ENCODE measurements around the gene SETD7. TPM values are rescaled to one million over a fixed set of nuclear protein-coding genes. Genes with fewer than 3 reads are reported as not detected.

Gene SETD7
- polyA plus RNA-seq, 3 donors: 14.1 to 16.8 (median 15.4) TPM

DNA sequence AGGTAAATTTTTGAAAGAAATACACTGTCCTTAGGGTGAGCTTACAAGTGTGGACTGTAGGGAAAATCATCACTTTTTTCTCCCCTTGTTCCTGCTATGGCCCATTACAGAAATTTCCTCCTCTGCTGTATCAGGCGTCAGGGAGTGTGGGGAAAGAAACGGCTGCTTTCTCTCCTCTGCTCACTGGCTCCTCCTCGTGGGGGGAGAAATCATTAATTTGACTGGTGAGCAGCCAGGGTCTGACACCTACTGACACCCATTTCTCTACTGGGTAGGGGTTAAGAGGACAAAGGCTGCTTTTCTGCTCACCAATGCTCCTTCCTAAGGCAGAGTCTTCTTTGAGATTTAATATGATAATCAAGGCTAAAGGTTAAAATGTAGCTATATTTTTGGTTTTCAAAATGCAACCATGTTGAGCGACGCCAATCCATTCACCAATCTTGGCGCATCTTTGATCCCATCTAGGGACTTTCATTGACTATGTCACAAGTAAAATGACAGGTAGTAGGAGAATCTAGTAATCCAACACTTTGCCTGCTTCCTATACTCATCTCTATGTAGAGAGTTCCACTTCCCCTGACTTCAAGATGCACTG lies 25.1 kb downstream of the SETD7 start:
- Histone ChIP-seq H3K36me3 (replicated peaks in 1 of 2; ENCODE audit: control insufficient read depth in 1 of 2, insufficient read depth in 2 of 2, low read length in 2 of 2) (peaks cover 41 to 78% of the 10 kb centered on the region in 2 donors), H3K27me3 (ENCODE audit: control insufficient read depth in 2 of 2, insufficient read depth in 2 of 2, low read length in 2 of 2) (no peaks in the 10 kb centered on the region), H3K4me1 (ENCODE audit: control insufficient read depth in 1 of 2, insufficient read depth in 2 of 2, low read length in 2 of 2) (peaks cover 9 to 12% of the 10 kb centered on the region in 2 donors), H3K4me2 (replicated peaks; ENCODE audit: extremely low read depth, low read length, poor library complexity, severe bottlenecking) (no peak overlapping the region), H3K9ac (ENCODE audit: insufficient read depth, low read length, poor library complexity, severe bottlenecking) (no peak overlapping the region), H3K27ac (ENCODE audit: low read depth in 1 of 2, low read length in 2 of 2) (peak overlapping the region in 1 of 2 donors; percentile 34), H3K9me3 (replicated peaks in 1 of 2; ENCODE audit: control insufficient read depth in 1 of 2, insufficient read depth in 1 of 2, low read length in 2 of 2) (no peaks in the 10 kb centered on the region), H4K20me1 (ENCODE audit: insufficient read depth, low read length) (peaks cover 59% of the 10 kb centered on the region), H3K79me2 (ENCODE audit: insufficient read depth, low read length) (peaks cover 21% of the 10 kb centered on the region), H3K4me3 (replicated peaks in 1 of 3; ENCODE audit: low read depth in 2 of 3, low read length in 3 of 3) (no peak overlapping the region), H2AFZ (ENCODE audit: insufficient read depth, low read depth, low read length, poor library complexity, severe bottlenecking) (no peak overlapping the region)
- Mint-ChIP-seq H3K4me3 (no peak overlapping the region), H3K9me3 (no peaks in the 10 kb centered on the region), H3K36me3 (peaks cover 49 to 70% of the 10 kb centered on the region in 2 donors), H3K27me3 (ENCODE audit: low read depth in 3 of 3) (peaks cover 0 to 2% (median 0%) of the 10 kb centered on the region in 3 donors), H3K27ac (peak overlapping the region in 2 of 7 donors; percentile 58 to 74), H3K4me1 (peaks cover 21% of the 10 kb centered on the region)
- intact Hi-C loops (cut with micrococcal nuclease): no loop called here
- TF ChIP-seq CTCF (IDR thresholded peaks at IDR 0.05): peak; percentile 80
- no CpG with 5 or more reads among the region's 6 CpGs for WGBS (ENCODE audit: insufficient coverage)
- peak; percentile 41 to 46 (median 45) for DNase-seq

DNA sequence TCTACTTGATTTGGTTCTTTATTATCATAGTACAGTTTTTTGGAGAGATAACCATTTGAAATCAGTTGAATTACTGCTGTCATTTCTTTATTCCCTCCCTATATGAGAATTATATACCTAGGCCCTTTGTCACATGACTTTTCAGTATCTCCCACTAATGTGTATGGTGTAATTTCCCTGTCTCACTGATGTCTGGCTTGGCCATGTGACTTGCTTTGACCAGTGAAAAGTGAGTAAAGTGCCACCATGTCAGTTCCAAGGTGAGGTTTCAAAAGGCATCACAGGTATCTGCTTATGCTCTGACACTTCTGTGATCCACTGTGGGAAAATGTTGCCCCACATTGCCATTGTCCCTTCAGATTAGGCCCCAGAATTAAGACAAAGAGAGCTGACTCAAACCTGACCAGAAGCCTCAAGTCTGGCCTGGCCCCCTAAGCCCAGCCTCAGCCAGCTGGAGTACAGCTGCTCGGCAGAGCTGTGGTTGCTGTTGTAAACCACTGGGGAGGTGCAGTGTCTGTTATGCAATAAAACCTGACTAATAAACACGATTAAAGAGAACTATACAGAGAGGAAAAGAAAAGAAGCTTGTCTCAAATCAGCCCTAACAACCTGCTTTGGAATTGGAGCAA lies 27.5 kb downstream of the SETD7 start:
- peak overlapping the region in 1 of 2 donors; percentile 56 for H3K27ac ChIP-seq (ENCODE audit: low read depth in 1 of 2, low read length in 2 of 2)
- H3K36me3 Mint-ChIP-seq: peaks cover 57 to 79% of the 10 kb centered on the region in 2 donors
- WGBS (ENCODE audit: insufficient coverage): no CpG with 5 or more reads among the region's 2 CpGs
- H3K4me2 ChIP-seq (replicated peaks; ENCODE audit: extremely low read depth, low read length, poor library complexity, severe bottlenecking): no peak overlapping the region
- H3K4me1 Mint-ChIP-seq: peaks cover 44% of the 10 kb centered on the region
- intact Hi-C loops (cut with micrococcal nuclease): no loop called here
- peaks cover 43% of the 10 kb centered on the region for H4K20me1 ChIP-seq (ENCODE audit: insufficient read depth, low read length)
- H3K79me2 ChIP-seq (ENCODE audit: insufficient read depth, low read length): peaks cover 7% of the 10 kb centered on the region
- H3K4me1 ChIP-seq (ENCODE audit: control insufficient read depth in 1 of 2, insufficient read depth in 2 of 2, low read length in 2 of 2): peaks cover 14 to 22% of the 10 kb centered on the region in 2 donors
- H3K27me3 Mint-ChIP-seq (ENCODE audit: low read depth in 3 of 3): peaks cover 0 to 2% (median 0%) of the 10 kb centered on the region in 3 donors
- H2AFZ ChIP-seq (ENCODE audit: insufficient read depth, low read depth, low read length, poor library complexity, severe bottlenecking): no peak overlapping the region
- H3K9me3 Mint-ChIP-seq: no peaks in the 10 kb centered on the region
- H3K36me3 ChIP-seq (replicated peaks in 1 of 2; ENCODE audit: control insufficient read depth in 1 of 2, insufficient read depth in 2 of 2, low read length in 2 of 2): peaks cover 56 to 80% of the 10 kb centered on the region in 2 donors
- H3K9me3 ChIP-seq (replicated peaks in 1 of 2; ENCODE audit: control insufficient read depth in 1 of 2, insufficient read depth in 1 of 2, low read length in 2 of 2): no peaks in the 10 kb centered on the region
- no peak overlapping the region for H3K4me3 Mint-ChIP-seq
- DNase-seq: peak; percentile 35 to 46 (median 42)
- TF ChIP-seq CTCF (IDR thresholded peaks at IDR 0.05): no peak
- peak overlapping the region; percentile 21 to 86 (median 71) for H3K27ac Mint-ChIP-seq
- H3K9ac ChIP-seq (ENCODE audit: insufficient read depth, low read length, poor library complexity, severe bottlenecking): no peak overlapping the region
- H3K4me3 ChIP-seq (replicated peaks in 1 of 3; ENCODE audit: low read depth in 2 of 3, low read length in 3 of 3): no peak overlapping the region
- H3K27me3 ChIP-seq (ENCODE audit: control insufficient read depth in 2 of 2, insufficient read depth in 2 of 2, low read length in 2 of 2): no peaks in the 10 kb centered on the region

Measured in CD14-positive monocyte (primary cell).